ENCODE results near the gene SPINT1. TPM values are rescaled to one million over a fixed set of nuclear protein-coding genes. Genes with fewer than 3 reads are reported as not detected.

SPINT1 gene
- total RNA-seq, 1 experiment from 2014 or later: 123 TPM

DNA sequence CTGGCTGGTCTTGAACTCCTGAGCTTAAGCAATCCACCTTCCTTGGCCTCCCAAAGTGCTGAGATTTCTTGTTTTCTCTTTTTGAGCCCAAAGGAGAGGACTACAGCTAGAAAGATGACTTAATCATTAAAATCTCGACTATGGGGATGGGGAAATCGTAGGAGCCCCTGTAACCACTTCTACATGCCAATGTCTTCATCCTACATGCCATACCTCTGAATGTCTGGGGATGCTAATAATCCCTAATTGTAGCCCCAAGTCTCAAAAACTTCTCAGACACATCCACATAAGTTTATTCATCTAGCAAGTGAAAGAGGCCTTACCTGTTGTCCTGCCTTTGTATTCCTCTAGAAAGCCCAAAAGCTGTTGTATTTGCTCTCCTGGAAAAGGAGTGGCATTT is 33.8 kb downstream of the SPINT1 start:
- H3K9ac ChIP-seq (ENCODE audit: low read length): no peak overlapping the region
- no peaks in the 10 kb centered on the region for H3K9me3 ChIP-seq (ENCODE audit: control insufficient read depth in 1 of 2, insufficient read depth in 1 of 2, low read depth in 1 of 2, low read length in 2 of 2)
- no peaks in the 10 kb centered on the region for H3K27me3 ChIP-seq (ENCODE audit: insufficient read depth, low read length)
- peaks cover 37 to 43% of the 10 kb centered on the region in 2 experiments for H3K4me1 ChIP-seq (ENCODE audit: control insufficient read depth in 1 of 2, insufficient read depth in 2 of 2, low read length in 2 of 2)
- no peak overlapping the region for H3K4me2 ChIP-seq (ENCODE audit: low read length)
- H3K79me2 ChIP-seq (ENCODE audit: insufficient read depth, low read length): no peaks in the 10 kb centered on the region
- H3K27ac ChIP-seq (ENCODE audit: low read depth, low read length): no peak overlapping the region
- no peaks in the 10 kb centered on the region for H3K9me2 ChIP-seq (ENCODE audit: insufficient read depth)
- no peak for ATAC-seq
- no peak overlapping the region for H2AFZ ChIP-seq (ENCODE audit: low read depth, low read length, poor library complexity, severe bottlenecking)
- ChIA-PET CTCF (interaction anchor here (3.0 to 4.6 kb wide), 2 partner anchors 14 to 19 kb away, joined by 12 to 26 read pairs; no protein-coding TSS in a partner anchor), RAD21 (ENCODE audit: low non-redundant PET in 1 of 2, low total read pairs in 2 of 2, uncharacterized antibody in 2 of 2, unreplicated experiment in 2 of 2) (no interaction called here), POLR2A (interaction anchor here (0.6 to 1.0 kb wide), 3 partner anchors 8 to 240 kb away, joined by 3 to 4 read pairs (median 3); no protein-coding TSS in a partner anchor)
- TF ChIP-seq EZH2phosphoT487 (IDR thresholded peaks at IDR 0.05; ENCODE audit: borderline replicate concordance) (no peak), SP1 (IDR thresholded peaks at IDR 0.05; ENCODE audit: low read depth) (no peak), POLR2A (IDR thresholded peaks at IDR 0.05; ENCODE audit: borderline replicate concordance, extremely low read depth, insufficient read depth, insufficient read length) (no peak), CBX3 (IDR thresholded peaks at IDR 0.05; ENCODE audit: low read depth) (no peak), ZFX (IDR thresholded peaks at IDR 0.05) (no peak), SRF (IDR thresholded peaks at IDR 0.05; ENCODE audit: low read depth) (no peak), CEBPB (IDR thresholded peaks at IDR 0.05; ENCODE audit: low read depth) (no peak), EZH2 (IDR thresholded peaks at IDR 0.05) (no peak), SIN3A (IDR thresholded peaks at IDR 0.05; ENCODE audit: low read depth) (no peak), ZNF274 (IDR thresholded peaks at IDR 0.05; ENCODE audit: low read depth, low read length) (no peak), YY1 (IDR thresholded peaks at IDR 0.05; ENCODE audit: extremely low read depth, insufficient replicate concordance, low read depth, low read length) (no peak)
- TF ChIP-seq, protein P1, sequence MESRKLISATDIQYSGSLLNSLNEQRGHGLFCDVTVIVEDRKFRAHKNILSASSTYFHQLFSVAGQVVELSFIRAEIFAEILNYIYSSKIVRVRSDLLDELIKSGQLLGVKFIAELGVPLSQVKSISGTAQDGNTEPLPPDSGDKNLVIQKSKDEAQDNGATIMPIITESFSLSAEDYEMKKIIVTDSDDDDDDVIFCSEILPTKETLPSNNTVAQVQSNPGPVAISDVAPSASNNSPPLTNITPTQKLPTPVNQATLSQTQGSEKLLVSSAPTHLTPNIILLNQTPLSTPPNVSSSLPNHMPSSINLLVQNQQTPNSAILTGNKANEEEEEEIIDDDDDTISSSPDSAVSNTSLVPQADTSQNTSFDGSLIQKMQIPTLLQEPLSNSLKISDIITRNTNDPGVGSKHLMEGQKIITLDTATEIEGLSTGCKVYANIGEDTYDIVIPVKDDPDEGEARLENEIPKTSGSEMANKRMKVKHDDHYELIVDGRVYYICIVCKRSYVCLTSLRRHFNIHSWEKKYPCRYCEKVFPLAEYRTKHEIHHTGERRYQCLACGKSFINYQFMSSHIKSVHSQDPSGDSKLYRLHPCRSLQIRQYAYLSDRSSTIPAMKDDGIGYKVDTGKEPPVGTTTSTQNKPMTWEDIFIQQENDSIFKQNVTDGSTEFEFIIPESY (IDR thresholded peaks at IDR 0.05; ENCODE audit: extremely low read depth, insufficient replicate concordance, low read length): no peak
- TF ChIP-seq, protein P2, sequence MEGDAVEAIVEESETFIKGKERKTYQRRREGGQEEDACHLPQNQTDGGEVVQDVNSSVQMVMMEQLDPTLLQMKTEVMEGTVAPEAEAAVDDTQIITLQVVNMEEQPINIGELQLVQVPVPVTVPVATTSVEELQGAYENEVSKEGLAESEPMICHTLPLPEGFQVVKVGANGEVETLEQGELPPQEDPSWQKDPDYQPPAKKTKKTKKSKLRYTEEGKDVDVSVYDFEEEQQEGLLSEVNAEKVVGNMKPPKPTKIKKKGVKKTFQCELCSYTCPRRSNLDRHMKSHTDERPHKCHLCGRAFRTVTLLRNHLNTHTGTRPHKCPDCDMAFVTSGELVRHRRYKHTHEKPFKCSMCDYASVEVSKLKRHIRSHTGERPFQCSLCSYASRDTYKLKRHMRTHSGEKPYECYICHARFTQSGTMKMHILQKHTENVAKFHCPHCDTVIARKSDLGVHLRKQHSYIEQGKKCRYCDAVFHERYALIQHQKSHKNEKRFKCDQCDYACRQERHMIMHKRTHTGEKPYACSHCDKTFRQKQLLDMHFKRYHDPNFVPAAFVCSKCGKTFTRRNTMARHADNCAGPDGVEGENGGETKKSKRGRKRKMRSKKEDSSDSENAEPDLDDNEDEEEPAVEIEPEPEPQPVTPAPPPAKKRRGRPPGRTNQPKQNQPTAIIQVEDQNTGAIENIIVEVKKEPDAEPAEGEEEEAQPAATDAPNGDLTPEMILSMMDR (IDR thresholded peaks at IDR 0.05 in 2 of 3, conservative IDR thresholded peaks at IDR 0.05 in 1 of 3; ENCODE audit: borderline replicate concordance in 1 of 3, insufficient read depth in 1 of 3, low read depth in 2 of 3, low read length in 2 of 3): no peak
- no peak for DNase-seq (ENCODE audit: low read depth, low spot score)
- H4K20me1 ChIP-seq (ENCODE audit: insufficient read depth): no peaks in the 10 kb centered on the region
- H3K36me3 ChIP-seq (ENCODE audit: control insufficient read depth in 1 of 2, insufficient read depth in 2 of 2, low read length in 2 of 2): no peaks in the 10 kb centered on the region
- intact Hi-C loops (cut with micrococcal nuclease): no loop called here
- no peak overlapping the region for H3K4me3 ChIP-seq (replicated peaks in 1 of 2; ENCODE audit: low read depth in 1 of 2, low read length in 2 of 2)
- no TSS peak for BruUV-seq (replicated peaks)
